Measurements from ENCODE around the gene TSPAN14. TPM values are rescaled to one million over a fixed set of nuclear protein-coding genes. Genes with fewer than 3 reads are reported as not detected.

Gene TSPAN14
- total RNA-seq, 1 experiment from 2014 or later, result 3.4 TPM

- H3K27me3 ChIP-seq (ENCODE audit: low read length), result no peaks in the 10 kb centered on the region
- H3K4me3 ChIP-seq (ENCODE audit: low read length), result no peak overlapping the region
- no peaks in the 10 kb centered on the region for H3K9me2 ChIP-seq (replicated peaks; ENCODE audit: insufficient read depth, low read length)
- no peak overlapping the region for H2AFZ ChIP-seq (ENCODE audit: low read length)
- H3K79me2 ChIP-seq (ENCODE audit: low read length), result no peaks in the 10 kb centered on the region
- no peaks in the 10 kb centered on the region for H3K36me3 ChIP-seq (ENCODE audit: insufficient read depth, low read length)
- H3K4me1 ChIP-seq (ENCODE audit: low read length), result peaks cover 25% of the 10 kb centered on the region
- H3K27ac ChIP-seq (ENCODE audit: low read length), result no peak overlapping the region
- no peaks in the 10 kb centered on the region for H3K9me3 ChIP-seq (ENCODE audit: low read length)
- no peaks in the 10 kb centered on the region for H4K20me1 ChIP-seq (ENCODE audit: insufficient read depth, low read depth, low read length)
- H3K9ac ChIP-seq (ENCODE audit: low read length), result no peak overlapping the region
- no peak overlapping the region for H3K4me2 ChIP-seq (ENCODE audit: low read depth, low read length, poor library complexity, severe bottlenecking)
- DNase-seq, result no peak
Measured at GRCh38 chr10:80466724-80467326, 12.7 kb downstream of the TSPAN14 start.

GRCh38 chr10:80468002-80468401 lies 13.9 kb downstream of the TSPAN14 start:
- DNase-seq, result no peak
- H3K4me3 ChIP-seq (ENCODE audit: low read length), result no peak overlapping the region

GRCh38 chr10:80468806-80469421 lies 14.8 kb downstream of the TSPAN14 start:
- H2AFZ ChIP-seq (ENCODE audit: low read length), result no peak overlapping the region
- H3K9me2 ChIP-seq (replicated peaks; ENCODE audit: insufficient read depth, low read length), result no peaks in the 10 kb centered on the region
- no peaks in the 10 kb centered on the region for H3K9me3 ChIP-seq (ENCODE audit: low read length)
- H3K4me1 ChIP-seq (ENCODE audit: low read length), result peaks cover 26% of the 10 kb centered on the region
- H3K79me2 ChIP-seq (ENCODE audit: low read length), result no peaks in the 10 kb centered on the region
- H3K4me2 ChIP-seq (ENCODE audit: low read depth, low read length, poor library complexity, severe bottlenecking), result no peak overlapping the region
- no peaks in the 10 kb centered on the region for H3K27me3 ChIP-seq (ENCODE audit: low read length)
- no peak for DNase-seq
- no peaks in the 10 kb centered on the region for H4K20me1 ChIP-seq (ENCODE audit: insufficient read depth, low read depth, low read length)
- H3K4me3 ChIP-seq (ENCODE audit: low read length), result no peak overlapping the region
- no peak overlapping the region for H3K9ac ChIP-seq (ENCODE audit: low read length)
- no peak overlapping the region for H3K27ac ChIP-seq (ENCODE audit: low read length)
- no peaks in the 10 kb centered on the region for H3K36me3 ChIP-seq (ENCODE audit: insufficient read depth, low read length)

More at GRCh38 chr10:80468002-80468401, 13.9 kb downstream of the TSPAN14 start:
- no peaks in the 10 kb centered on the region for H3K79me2 ChIP-seq (ENCODE audit: low read length)
- H3K27me3 ChIP-seq (ENCODE audit: low read length), result no peaks in the 10 kb centered on the region
- no peak overlapping the region for H3K4me2 ChIP-seq (ENCODE audit: low read depth, low read length, poor library complexity, severe bottlenecking)
- no peak overlapping the region for H3K27ac ChIP-seq (ENCODE audit: low read length)
- H3K9ac ChIP-seq (ENCODE audit: low read length), result no peak overlapping the region
- no peaks in the 10 kb centered on the region for H3K9me3 ChIP-seq (ENCODE audit: low read length)
- H3K9me2 ChIP-seq (replicated peaks; ENCODE audit: insufficient read depth, low read length), result no peaks in the 10 kb centered on the region
- H4K20me1 ChIP-seq (ENCODE audit: insufficient read depth, low read depth, low read length), result no peaks in the 10 kb centered on the region
- no peaks in the 10 kb centered on the region for H3K36me3 ChIP-seq (ENCODE audit: insufficient read depth, low read length)
- no peak overlapping the region for H2AFZ ChIP-seq (ENCODE audit: low read length)
- H3K4me1 ChIP-seq (ENCODE audit: low read length), result peaks cover 32% of the 10 kb centered on the region

GRCh38 chr10:80470266-80470665 lies 16.2 kb downstream of the TSPAN14 start:
- no peaks in the 10 kb centered on the region for H3K27me3 ChIP-seq (ENCODE audit: low read length)
- peaks cover 26% of the 10 kb centered on the region for H3K4me1 ChIP-seq (ENCODE audit: low read length)
- no peak overlapping the region for H3K4me3 ChIP-seq (ENCODE audit: low read length)
- H3K9me2 ChIP-seq (replicated peaks; ENCODE audit: insufficient read depth, low read length), result no peaks in the 10 kb centered on the region
- H2AFZ ChIP-seq (ENCODE audit: low read length), result no peak overlapping the region
- no peak for DNase-seq
- no peaks in the 10 kb centered on the region for H3K36me3 ChIP-seq (ENCODE audit: insufficient read depth, low read length)
- H3K27ac ChIP-seq (ENCODE audit: low read length), result no peak overlapping the region
- no peak overlapping the region for H3K9ac ChIP-seq (ENCODE audit: low read length)
- no peaks in the 10 kb centered on the region for H4K20me1 ChIP-seq (ENCODE audit: insufficient read depth, low read depth, low read length)
- no peaks in the 10 kb centered on the region for H3K9me3 ChIP-seq (ENCODE audit: low read length)
- no peaks in the 10 kb centered on the region for H3K79me2 ChIP-seq (ENCODE audit: low read length)
- H3K4me2 ChIP-seq (ENCODE audit: low read depth, low read length, poor library complexity, severe bottlenecking), result no peak overlapping the region

- Histone ChIP-seq H3K4me2 (ENCODE audit: low read depth, low read length, poor library complexity, severe bottlenecking) (no peak overlapping the region), H3K4me3 (ENCODE audit: low read length) (no peak overlapping the region)
Measured at GRCh38 chr10:80471001-80471400, 16.9 kb downstream of the TSPAN14 start.

GRCh38 chr10:80471715-80472233 lies 17.7 kb downstream of the TSPAN14 start:
- DNase-seq, result no peak
- Histone ChIP-seq H3K4me2 (ENCODE audit: low read depth, low read length, poor library complexity, severe bottlenecking) (peak overlapping the region; percentile 34), H3K4me1 (ENCODE audit: low read length) (peaks cover 26% of the 10 kb centered on the region), H3K9me3 (ENCODE audit: low read length) (no peaks in the 10 kb centered on the region), H3K27me3 (ENCODE audit: low read length) (no peaks in the 10 kb centered on the region), H4K20me1 (ENCODE audit: insufficient read depth, low read depth, low read length) (no peaks in the 10 kb centered on the region), H3K9ac (ENCODE audit: low read length) (no peak overlapping the region), H3K27ac (ENCODE audit: low read length) (no peak overlapping the region), H3K79me2 (ENCODE audit: low read length) (no peaks in the 10 kb centered on the region), H3K4me3 (ENCODE audit: low read length) (no peak overlapping the region), H3K36me3 (ENCODE audit: insufficient read depth, low read length) (no peaks in the 10 kb centered on the region), H2AFZ (ENCODE audit: low read length) (no peak overlapping the region), H3K9me2 (replicated peaks; ENCODE audit: insufficient read depth, low read length) (no peaks in the 10 kb centered on the region)

More at GRCh38 chr10:80471001-80471400, 16.9 kb downstream of the TSPAN14 start:
- Histone ChIP-seq H3K27me3 (ENCODE audit: low read length) (no peaks in the 10 kb centered on the region), H3K9me2 (replicated peaks; ENCODE audit: insufficient read depth, low read length) (no peaks in the 10 kb centered on the region), H2AFZ (ENCODE audit: low read length) (no peak overlapping the region), H3K9me3 (ENCODE audit: low read length) (no peaks in the 10 kb centered on the region), H3K79me2 (ENCODE audit: low read length) (no peaks in the 10 kb centered on the region), H3K9ac (ENCODE audit: low read length) (no peak overlapping the region), H3K36me3 (ENCODE audit: insufficient read depth, low read length) (no peaks in the 10 kb centered on the region), H4K20me1 (ENCODE audit: insufficient read depth, low read depth, low read length) (no peaks in the 10 kb centered on the region), H3K4me1 (ENCODE audit: low read length) (peaks cover 26% of the 10 kb centered on the region), H3K27ac (ENCODE audit: low read length) (no peak overlapping the region)
- DNase-seq, result no peak

GRCh38 chr10:80472234-80473095 lies 18.4 kb downstream of the TSPAN14 start:
- H3K4me1 ChIP-seq (ENCODE audit: low read length), result peaks cover 26% of the 10 kb centered on the region
- no peaks in the 10 kb centered on the region for H3K79me2 ChIP-seq (ENCODE audit: low read length)
- no peaks in the 10 kb centered on the region for H3K27me3 ChIP-seq (ENCODE audit: low read length)
- DNase-seq, result peak; percentile 53
- H4K20me1 ChIP-seq (ENCODE audit: insufficient read depth, low read depth, low read length), result no peaks in the 10 kb centered on the region
- H3K9ac ChIP-seq (ENCODE audit: low read length), result no peak overlapping the region
- H3K4me3 ChIP-seq (ENCODE audit: low read length), result peak overlapping the region; percentile 17; the same call in 1 of the 2 replicates
- no peaks in the 10 kb centered on the region for H3K36me3 ChIP-seq (ENCODE audit: insufficient read depth, low read length)
- peak overlapping the region; percentile 34 for H3K4me2 ChIP-seq (ENCODE audit: low read depth, low read length, poor library complexity, severe bottlenecking)
- H3K9me3 ChIP-seq (ENCODE audit: low read length), result no peaks in the 10 kb centered on the region
- H2AFZ ChIP-seq (ENCODE audit: low read length), result no peak overlapping the region
- no peaks in the 10 kb centered on the region for H3K9me2 ChIP-seq (replicated peaks; ENCODE audit: insufficient read depth, low read length)
- no peak overlapping the region for H3K27ac ChIP-seq (ENCODE audit: low read length)

- Histone ChIP-seq H3K4me2 (ENCODE audit: low read depth, low read length, poor library complexity, severe bottlenecking) (peak overlapping the region; percentile 34), H3K27me3 (ENCODE audit: low read length) (no peaks in the 10 kb centered on the region), H3K36me3 (ENCODE audit: insufficient read depth, low read length) (no peaks in the 10 kb centered on the region), H3K9me2 (replicated peaks; ENCODE audit: insufficient read depth, low read length) (no peaks in the 10 kb centered on the region), H2AFZ (ENCODE audit: low read length) (no peak overlapping the region), H3K9ac (ENCODE audit: low read length) (no peak overlapping the region), H4K20me1 (ENCODE audit: insufficient read depth, low read depth, low read length) (no peaks in the 10 kb centered on the region), H3K9me3 (ENCODE audit: low read length) (no peaks in the 10 kb centered on the region), H3K27ac (ENCODE audit: low read length) (no peak overlapping the region), H3K4me1 (ENCODE audit: low read length) (peaks cover 26% of the 10 kb centered on the region), H3K4me3 (ENCODE audit: low read length) (no peak overlapping the region), H3K79me2 (ENCODE audit: low read length) (no peaks in the 10 kb centered on the region)
- no peak for DNase-seq
Measured at GRCh38 chr10:80473096-80473657, 19.1 kb downstream of the TSPAN14 start.

Data from Karpas-422 (cell line).